Activated naive CD4-positive, alpha-beta T cell treated with anti-CD3 and anti-CD28 coated beads, Interleukin-2, amount 50 U/mL, for 24 hours (primary cell): ENCODE measurements around the gene NUP107.

Experiments
- H3K27ac Mint-ChIP-seq: one replicate; pipeline ENCODE4 v1.8.0; 2021; ENCODE audit warnings: mild to moderate bottlenecking, mixed read lengths
- H3K27me3 Mint-ChIP-seq: one replicate; pipeline ENCODE4 v1.8.0; 2021; ENCODE audit warnings: mixed read lengths
- H3K36me3 Mint-ChIP-seq: one replicate; pipeline ENCODE4 v1.8.0; 2021; ENCODE audit warnings: mixed read lengths
- H3K4me1 Mint-ChIP-seq: one replicate; pipeline ENCODE4 v1.8.0; 2021; ENCODE audit warnings: mixed read lengths
- H3K4me3 Mint-ChIP-seq: one replicate; pipeline ENCODE4 v1.8.0; 2021; ENCODE audit warnings: mild to moderate bottlenecking, mixed read lengths
- H3K9me3 Mint-ChIP-seq: one replicate; pipeline ENCODE4 v1.8.0; 2021; ENCODE audit warnings: mixed read lengths

The NUP107 gene

GRCh38 chr12:68793975-68794652, 107.3 kb downstream of the NUP107 start:
- Mint-ChIP-seq H3K4me1 (no peaks in the 10 kb centered on the region), H3K36me3 (no peaks in the 10 kb centered on the region), H3K27me3 (no peaks in the 10 kb centered on the region), H3K4me3 (no peak overlapping the region), H3K27ac (no peak overlapping the region), H3K9me3 (no peaks in the 10 kb centered on the region)

GRCh38 chr12:68794653-68795251, 108.0 kb downstream of the NUP107 start:
- Mint-ChIP-seq H3K36me3 (no peaks in the 10 kb centered on the region), H3K9me3 (no peaks in the 10 kb centered on the region), H3K27ac (no peak overlapping the region), H3K4me3 (no peak overlapping the region), H3K27me3 (no peaks in the 10 kb centered on the region), H3K4me1 (no peaks in the 10 kb centered on the region)
